ENCODE results near the gene LRPAP1.
"Not testable (repeated sequence)": the region's sequence is repeated elsewhere in the genome, so short reads cannot be mapped to it uniquely, and the experiment has no call there.

LRPAP1 gene

DNA sequence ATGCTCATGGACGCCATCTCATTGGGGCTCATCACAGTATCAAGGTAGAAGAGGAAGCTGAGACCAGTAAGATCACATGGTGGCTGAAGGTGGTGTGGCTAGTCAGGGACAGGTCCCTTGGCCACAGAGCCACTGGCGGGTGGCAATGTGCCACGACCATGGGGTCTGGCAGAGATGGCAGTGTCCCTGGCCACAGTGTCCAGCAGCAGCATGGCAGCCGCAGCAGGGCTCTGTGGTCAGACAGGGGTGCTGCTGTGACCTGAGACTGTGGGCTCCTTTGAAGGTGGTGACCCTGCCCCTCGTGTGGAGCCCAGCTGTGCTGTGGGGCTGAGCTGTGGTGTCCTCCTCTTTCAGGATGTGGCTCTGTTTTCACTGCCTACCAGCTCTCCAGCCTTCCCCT lies 71.3 kb downstream of the LRPAP1 start:
- no peak for DNase-seq (ENCODE audit: low read depth, low spot score)

DNA sequence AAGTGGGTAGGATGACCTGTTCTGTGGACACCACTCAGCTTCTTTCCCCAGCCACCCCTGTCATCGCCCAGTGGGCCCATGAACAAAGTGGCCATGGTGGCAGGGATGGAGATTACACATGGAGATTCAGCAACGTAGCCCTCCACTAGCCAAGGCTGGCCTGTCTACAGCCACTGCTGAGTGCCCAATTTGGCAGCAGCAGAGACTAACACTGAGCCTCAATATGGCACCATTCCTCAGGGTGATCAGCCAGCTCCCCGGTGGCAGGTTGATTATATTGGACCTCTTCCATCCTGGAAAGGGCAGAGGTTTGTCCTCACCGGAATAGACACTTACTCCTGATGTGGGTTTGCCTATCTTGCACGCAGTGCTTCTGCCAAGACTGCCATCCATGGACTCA lies 73.1 kb downstream of the LRPAP1 start:
- DNase-seq (ENCODE audit: low read depth, low spot score) = not testable (repeated sequence)

DNA sequence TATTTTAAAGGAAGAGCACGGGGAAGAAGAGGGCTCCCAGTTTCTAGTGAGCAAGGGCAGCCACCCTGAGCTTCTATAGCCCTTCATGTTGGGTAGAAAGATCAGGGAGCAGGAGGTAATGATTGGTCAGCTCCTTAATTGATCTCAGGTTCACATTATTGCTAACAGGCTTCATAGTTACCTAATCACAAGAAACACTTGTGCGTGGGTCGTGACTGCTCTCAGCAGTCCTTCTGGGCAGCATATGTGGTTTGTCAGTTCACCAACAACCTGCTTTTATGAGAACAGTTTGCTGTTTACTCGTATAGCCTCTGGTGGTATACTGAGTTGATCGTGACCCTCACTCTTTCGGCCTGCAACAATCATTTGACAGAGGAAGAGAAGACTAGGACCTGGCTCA lies 73.9 kb downstream of the LRPAP1 start:
- DNase-seq (ENCODE audit: low read depth, low spot score) = no peak

DNA sequence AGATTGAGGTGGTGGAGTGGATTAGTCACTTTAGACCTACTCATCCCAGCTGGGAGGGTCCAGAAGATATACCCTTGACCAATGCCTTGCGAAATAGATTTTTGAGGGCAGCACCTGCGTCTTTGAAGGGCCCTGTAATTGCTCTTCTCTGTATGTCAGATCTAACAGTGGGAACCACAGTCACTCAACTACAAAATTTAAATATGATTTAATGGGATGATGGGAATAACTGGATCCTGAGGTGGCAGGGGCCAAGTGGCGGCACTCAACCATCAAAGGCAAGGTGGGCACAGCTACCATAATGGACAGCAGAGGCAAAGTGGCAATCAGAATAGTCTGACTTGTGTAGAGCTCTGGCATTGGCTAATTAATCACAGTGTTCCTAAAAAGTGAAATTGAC lies 76.6 kb downstream of the LRPAP1 start:
- DNase-seq (ENCODE audit: low read depth, low spot score) = not testable (repeated sequence)

All from activated CD4-positive, CD25-positive, alpha-beta regulatory T cell treated with anti-CD3 and anti-CD28 coated beads, Interleukin-2, amount 50 U/mL, for 16 hours (primary cell).